Coronary artery (tissue), 2 donors: ENCODE measurements around the gene ABLIM2.

Experiments
- DNase-seq: peaks from one replicate; pipeline ENCODE4 v3.0.0-alpha.2; 2017; ENCODE audit warnings: low spot score
- H3K27ac ChIP-seq, 2 donors: fragments of 200-600 bp; sonication (generic); one replicate each; pipeline ENCODE4 v1.5.1; 2016 to 2019
- H3K4me3 ChIP-seq: fragments of 200-600 bp; sonication (generic); 2 replicates; pipeline ENCODE4 v1.5.1; 2016; ENCODE audit warnings: mild to moderate bottlenecking, moderate library complexity
- TF ChIP-seq, protein P1 (sequence below): fragments of 200-600 bp; sonication (generic); IDR thresholded peaks from one replicate; pipeline ENCODE4 v1.5.1; 2019; ENCODE audit warnings: antibody characterized with exemption

ABLIM2 gene

GRCh38 chr4:8115203-8115520 is 43.5 kb downstream of the ABLIM2 start:
- no peak for DNase-seq
- no peak overlapping the region for H3K27ac ChIP-seq
- H3K4me3 ChIP-seq: no peak overlapping the region
- TF ChIP-seq, protein P1, sequence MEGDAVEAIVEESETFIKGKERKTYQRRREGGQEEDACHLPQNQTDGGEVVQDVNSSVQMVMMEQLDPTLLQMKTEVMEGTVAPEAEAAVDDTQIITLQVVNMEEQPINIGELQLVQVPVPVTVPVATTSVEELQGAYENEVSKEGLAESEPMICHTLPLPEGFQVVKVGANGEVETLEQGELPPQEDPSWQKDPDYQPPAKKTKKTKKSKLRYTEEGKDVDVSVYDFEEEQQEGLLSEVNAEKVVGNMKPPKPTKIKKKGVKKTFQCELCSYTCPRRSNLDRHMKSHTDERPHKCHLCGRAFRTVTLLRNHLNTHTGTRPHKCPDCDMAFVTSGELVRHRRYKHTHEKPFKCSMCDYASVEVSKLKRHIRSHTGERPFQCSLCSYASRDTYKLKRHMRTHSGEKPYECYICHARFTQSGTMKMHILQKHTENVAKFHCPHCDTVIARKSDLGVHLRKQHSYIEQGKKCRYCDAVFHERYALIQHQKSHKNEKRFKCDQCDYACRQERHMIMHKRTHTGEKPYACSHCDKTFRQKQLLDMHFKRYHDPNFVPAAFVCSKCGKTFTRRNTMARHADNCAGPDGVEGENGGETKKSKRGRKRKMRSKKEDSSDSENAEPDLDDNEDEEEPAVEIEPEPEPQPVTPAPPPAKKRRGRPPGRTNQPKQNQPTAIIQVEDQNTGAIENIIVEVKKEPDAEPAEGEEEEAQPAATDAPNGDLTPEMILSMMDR: no peak

GRCh38 chr4:8114456-8115202 is 44.0 kb downstream of the ABLIM2 start:
- no peak for DNase-seq
- no peak overlapping the region for H3K4me3 ChIP-seq
- no peak overlapping the region for H3K27ac ChIP-seq
- TF ChIP-seq, protein P1: no peak

GRCh38 chr4:8113611-8114377 is 44.8 kb downstream of the ABLIM2 start:
- H3K27ac ChIP-seq: no peak overlapping the region
- H3K4me3 ChIP-seq: no peak overlapping the region
- TF ChIP-seq, protein P1: no peak
- DNase-seq: no peak

- Histone ChIP-seq H3K4me3 (no peak overlapping the region), H3K27ac (no peak overlapping the region)
- TF ChIP-seq, protein P1: no peak
- DNase-seq: no peak
Observed at GRCh38 chr4:8112672-8113071, 45.9 kb downstream of the ABLIM2 start.

DNA sequence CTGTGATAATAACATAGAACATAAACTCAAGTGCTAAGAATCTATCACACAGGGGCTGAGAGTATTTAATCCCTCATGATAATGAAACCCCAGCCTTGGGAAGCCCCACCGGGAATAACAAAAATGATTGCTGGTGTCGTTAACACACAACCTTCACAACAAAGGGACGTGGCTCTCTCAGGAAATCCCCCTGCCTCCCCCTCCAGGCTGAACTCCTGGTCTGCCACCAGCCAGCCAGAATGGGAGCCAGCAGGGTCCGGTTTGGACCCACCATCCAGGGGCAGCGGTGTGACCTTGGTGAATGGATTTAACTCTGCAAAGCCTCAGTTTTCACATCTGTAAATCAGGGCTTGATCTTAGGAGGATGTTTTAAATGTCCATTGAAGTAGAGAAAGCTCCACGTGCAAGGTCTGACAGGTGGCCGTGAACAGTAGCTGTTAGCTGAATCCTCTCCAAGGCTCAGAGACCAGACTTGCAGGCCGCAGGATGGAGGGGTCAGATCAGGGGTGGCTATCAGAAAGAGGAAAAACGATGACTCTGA is 46.5 kb downstream of the ABLIM2 start:
- no peak for DNase-seq
- Histone ChIP-seq H3K27ac (no peak overlapping the region), H3K4me3 (no peak overlapping the region)
- TF ChIP-seq, protein P1: no peak

DNA sequence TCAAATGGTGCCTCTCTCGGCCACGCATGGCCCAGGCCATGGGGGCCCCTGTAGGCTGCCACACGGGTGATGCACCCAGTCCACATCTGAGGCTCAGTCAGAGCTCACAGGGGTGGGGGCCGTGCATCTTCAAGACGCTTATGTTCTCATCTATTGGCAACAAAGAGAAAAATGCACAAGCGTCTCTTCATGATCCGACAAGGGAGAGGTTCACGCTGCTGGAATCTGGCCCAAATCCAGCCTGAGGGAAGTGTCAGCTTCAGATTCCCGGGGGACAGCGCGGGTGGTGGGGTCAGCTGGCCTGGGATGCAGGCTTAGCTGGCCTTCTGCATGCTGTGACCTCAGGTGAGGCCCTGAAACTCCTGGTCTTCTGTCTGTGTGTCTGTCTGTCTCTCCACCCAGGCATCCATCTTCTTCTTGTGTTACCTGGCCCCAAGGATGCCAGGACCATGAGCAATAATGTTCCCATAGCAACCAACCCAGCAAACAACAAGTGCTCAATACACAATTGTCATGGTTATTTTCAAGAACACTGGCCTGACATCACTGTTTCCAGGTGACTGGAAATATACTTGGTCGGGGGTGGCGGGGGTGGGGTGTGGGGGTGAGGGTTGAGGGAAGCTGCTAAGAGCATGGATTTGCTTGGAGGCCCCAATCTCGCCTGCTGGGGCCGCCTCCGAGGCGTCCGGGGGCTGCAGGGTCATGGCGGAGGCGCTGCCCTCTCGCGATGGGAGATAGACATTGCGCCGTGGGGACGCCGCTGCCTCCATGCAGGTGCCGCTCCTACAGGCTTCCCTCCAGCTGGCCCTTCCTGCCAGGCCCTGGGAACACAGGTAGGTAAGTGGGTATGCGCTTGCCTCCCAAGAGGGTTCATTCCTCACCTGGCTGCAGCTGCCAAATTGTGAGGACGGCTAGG is 48.3 kb downstream of the ABLIM2 start:
- DNase-seq: no peak
- H3K4me3 ChIP-seq: no peak overlapping the region
- TF ChIP-seq, protein P1: no peak
- no peak overlapping the region for H3K27ac ChIP-seq
